Cardiac muscle cell (in vitro differentiated cells and primary cell): Measurements from ENCODE around the gene JPH2. TPM values are rescaled to one million over a fixed set of nuclear protein-coding genes. Genes with fewer than 3 reads are reported as not detected.

Experiments
- DNase-seq, 2 donors: peaks; one replicate each; pipeline versions ENCODE4 v3.0.0 to v3.0.0-alpha.2; 2010 to 2017; ENCODE audit warnings: low read depth in 1 of 2, low spot score in 1 of 2
- H3K27ac ChIP-seq: fragments of 200-600 bp; sonication (generic); 2 replicates; pipeline ENCODE4 v1.5.1; 2016
- H3K27me3 ChIP-seq: fragments of 200-600 bp; sonication (generic); 2 replicates; pipeline ENCODE4 v1.6.0; 2016; ENCODE audit warnings: control low read depth
- H3K36me3 ChIP-seq: fragments of 200-600 bp; sonication (generic); 2 replicates; pipeline ENCODE4 v1.5.1; 2016; ENCODE audit warnings: control low read depth
- H3K4me1 ChIP-seq: fragments of 200-600 bp; sonication (generic); 2 replicates; pipeline ENCODE4 v1.8.1; 2017; ENCODE audit warnings: low read depth, mild to moderate bottlenecking, mixed run types
- H3K4me3 ChIP-seq: fragments of 200-600 bp; sonication (generic); 2 replicates; pipeline ENCODE4 v1.5.1; 2016; ENCODE audit warnings: mild to moderate bottlenecking
- H3K9me3 ChIP-seq: fragments of 200-600 bp; sonication (generic); 2 replicates; pipeline ENCODE4 v1.5.1; 2017; ENCODE audit warnings: low read depth, mild to moderate bottlenecking, control low read depth
- CTCF ChIP-seq: IDR thresholded peaks from 2 replicates; pipeline ENCODE4 v1.5.1; 2012; ENCODE audit warnings: low read depth, mild to moderate bottlenecking, low read length
- polyA plus RNA-seq: library from polyadenylated mRNA; unstranded; fragments of >200 nt; fragmentation: Nextera tagmentation; extraction: Ambion mirVana; gene quantifications from 2 replicates; pipeline ENCODE4 v1.2.1, GENCODE V29; 2016
- total RNA-seq: library from RNA; depleted of rRNA; stranded (reverse); fragments of >200 nt; gene quantifications from 2 replicates; pipeline ENCODE4 v1.2.3, GENCODE V29; 2016

The JPH2 gene
- total and polyA plus RNA-seq, 2 experiments from 2014 or later: 97.2 to 205 TPM

GRCh38 chr20:44172572-44172950 lies 14.4 kb downstream of the JPH2 start:
- peaks cover 10% of the 10 kb centered on the region for H3K36me3 ChIP-seq
- H3K4me1 ChIP-seq: peaks cover 26% of the 10 kb centered on the region
- DNase-seq: no peak
- peak overlapping the region; percentile 84 for H3K27ac ChIP-seq
- H3K4me3 ChIP-seq: no peak overlapping the region
- H3K9me3 ChIP-seq: no peaks in the 10 kb centered on the region
- no peak for TF ChIP-seq CTCF
- H3K27me3 ChIP-seq: no peaks in the 10 kb centered on the region

- peaks cover 10% of the 10 kb centered on the region for H3K36me3 ChIP-seq
- H3K27ac ChIP-seq: peak overlapping the region; percentile 84
- H3K9me3 ChIP-seq: no peaks in the 10 kb centered on the region
- no peak overlapping the region for H3K4me3 ChIP-seq
- TF ChIP-seq CTCF: no peak
- DNase-seq: no peak
- H3K27me3 ChIP-seq: no peaks in the 10 kb centered on the region
- peaks cover 32% of the 10 kb centered on the region for H3K4me1 ChIP-seq
Observed at GRCh38 chr20:44171775-44172571, 15.0 kb downstream of the JPH2 start.

GRCh38 chr20:44170816-44171410 lies 16.1 kb downstream of the JPH2 start:
- H3K4me3 ChIP-seq: no peak overlapping the region
- H3K9me3 ChIP-seq: no peaks in the 10 kb centered on the region
- H3K4me1 ChIP-seq: peaks cover 43% of the 10 kb centered on the region
- peak overlapping the region; percentile 84 for H3K27ac ChIP-seq
- no peaks in the 10 kb centered on the region for H3K27me3 ChIP-seq
- peak in 1 of 2 donors; percentile 37 for DNase-seq
- peaks cover 10% of the 10 kb centered on the region for H3K36me3 ChIP-seq
- no peak for TF ChIP-seq CTCF

- Histone ChIP-seq H3K27ac (peak overlapping the region; percentile 97), H3K36me3 (peaks cover 2% of the 10 kb centered on the region), H3K4me1 (peaks cover 51% of the 10 kb centered on the region), H3K4me3 (no peak overlapping the region), H3K27me3 (no peaks in the 10 kb centered on the region), H3K9me3 (no peaks in the 10 kb centered on the region)
- no peak for DNase-seq
- TF ChIP-seq CTCF: no peak
Observed at GRCh38 chr20:44167736-44168135, 19.3 kb downstream of the JPH2 start.

GRCh38 chr20:44166477-44166876 lies 20.5 kb downstream of the JPH2 start:
- Histone ChIP-seq H3K27me3 (no peaks in the 10 kb centered on the region), H3K36me3 (no peaks in the 10 kb centered on the region), H3K9me3 (no peaks in the 10 kb centered on the region), H3K27ac (peak overlapping the region; percentile 97), H3K4me3 (no peak overlapping the region), H3K4me1 (peaks cover 39% of the 10 kb centered on the region)
- no peak for TF ChIP-seq CTCF
- peak; percentile 42 to 85 for DNase-seq
